ENCODE data around the gene RBMS3. TPM values are rescaled to one million over a fixed set of nuclear protein-coding genes. Genes with fewer than 3 reads are reported as not detected.

RBMS3 gene
- total RNA-seq, 1 experiment from 2014 or later: 0.42 TPM

GRCh38 chr3:29521293-29521692 is 240.4 kb downstream of the RBMS3 start:
- no peak for DNase-seq (ENCODE audit: low read depth, low spot score)
- H3K27ac ChIP-seq (ENCODE audit: low read depth, low read length): no peak overlapping the region
- H3K4me2 ChIP-seq (ENCODE audit: low read length): no peak overlapping the region
- no peak for TF ChIP-seq EGR1 (IDR thresholded peaks at IDR 0.05; ENCODE audit: low read depth)
- TF ChIP-seq ZBTB33 (IDR thresholded peaks at IDR 0.05; ENCODE audit: extremely low read depth, insufficient replicate concordance, low read length): no peak
- no peak for TF ChIP-seq TCF7L2 (IDR thresholded peaks at IDR 0.05; ENCODE audit: borderline replicate concordance, extremely low read depth, insufficient read depth, insufficient read length)
- TF ChIP-seq ELF1 (IDR thresholded peaks at IDR 0.05; ENCODE audit: borderline replicate concordance, low read depth): no peak
- no peak for TF ChIP-seq CTCF (IDR thresholded peaks at IDR 0.05 in 2 of 3, conservative IDR thresholded peaks at IDR 0.05 in 1 of 3; ENCODE audit: borderline replicate concordance in 1 of 3, insufficient read depth in 1 of 3, low read depth in 2 of 3, low read length in 2 of 3)
- TF ChIP-seq ATF3 (IDR thresholded peaks at IDR 0.05): no peak
- TF ChIP-seq YY1 (IDR thresholded peaks at IDR 0.05; ENCODE audit: extremely low read depth, insufficient replicate concordance, low read depth, low read length): no peak
- no peak for TF ChIP-seq SIN3A (IDR thresholded peaks at IDR 0.05; ENCODE audit: low read depth)
- TF ChIP-seq ZNF274 (IDR thresholded peaks at IDR 0.05; ENCODE audit: low read depth, low read length): no peak
- TF ChIP-seq RAD21 (IDR thresholded peaks at IDR 0.05; ENCODE audit: low read depth): no peak
- TF ChIP-seq ZFX (IDR thresholded peaks at IDR 0.05): no peak
- no peak for TF ChIP-seq JUND (IDR thresholded peaks at IDR 0.05)
- TF ChIP-seq MAX (IDR thresholded peaks at IDR 0.05): no peak
- no peak for ATAC-seq
- ChIA-PET POLR2A (no interaction called here), CTCF (no interaction called here), RAD21 (ENCODE audit: low non-redundant PET in 1 of 2, low total read pairs in 2 of 2, uncharacterized antibody in 2 of 2, unreplicated experiment in 2 of 2) (no interaction called here)
- H3K27me3 ChIP-seq (ENCODE audit: insufficient read depth, low read length): no peaks in the 10 kb centered on the region
- no peaks in the 10 kb centered on the region for H3K9me2 ChIP-seq (ENCODE audit: insufficient read depth)
- no peak overlapping the region for H2AFZ ChIP-seq (ENCODE audit: low read depth, low read length, poor library complexity, severe bottlenecking)
- BruUV-seq (replicated peaks): no TSS peak
- no peaks in the 10 kb centered on the region for H3K79me2 ChIP-seq (ENCODE audit: insufficient read depth, low read length)
- no peaks in the 10 kb centered on the region for H3K9me3 ChIP-seq (ENCODE audit: control insufficient read depth in 1 of 2, insufficient read depth in 1 of 2, low read depth in 1 of 2, low read length in 2 of 2)
- no peaks in the 10 kb centered on the region for H3K4me1 ChIP-seq (ENCODE audit: control insufficient read depth in 1 of 2, insufficient read depth in 2 of 2, low read length in 2 of 2)
- H3K9ac ChIP-seq (ENCODE audit: low read length): no peak overlapping the region
- H3K36me3 ChIP-seq (ENCODE audit: control insufficient read depth in 1 of 2, insufficient read depth in 2 of 2, low read length in 2 of 2): no peaks in the 10 kb centered on the region
- H3K4me3 ChIP-seq (replicated peaks in 1 of 2; ENCODE audit: low read depth in 1 of 2, low read length in 2 of 2): no peak overlapping the region
- H4K20me1 ChIP-seq (ENCODE audit: insufficient read depth): no peaks in the 10 kb centered on the region
- intact Hi-C loops (cut with micrococcal nuclease): no loop called here

All from HCT116 (cell line).